Esophagus squamous epithelium (tissue), 4 donors: Measurements from ENCODE around the gene MAGEA9B.
A peak's percentile ranks its signal among the peaks of the same experiment; 100 is the strongest.

Experiments used
- CTCF ChIP-seq, 6 experiments: fragments of 450-650 bp in 4 of 6; fragments of 200-600 bp in 2 of 6; sonication (generic) in 2 of 6; IDR thresholded peaks; one replicate each; pipeline ENCODE4 v1.5.1; 2016 to 2019; ENCODE audit warnings: antibody characterized with exemption in 6 of 6, mild to moderate bottlenecking in 4 of 6, moderate library complexity in 4 of 6
- POLR2A ChIP-seq, 4 donors: fragments of 450-650 bp; IDR thresholded peaks; one replicate each; pipeline ENCODE4 v1.6.1; 2017; ENCODE audit warnings: antibody characterized with exemption in 4 of 4, mild to moderate bottlenecking in 4 of 4, moderate library complexity in 3 of 4

GRCh38 chrX:149631234-149632165 lies 44.2 kb upstream of the MAGEA9B start, which contains the start of gene TMEM185A:
- no peak for TF ChIP-seq CTCF (IDR thresholded peaks at IDR 0.05)
- peak in 1 of 4 donors; percentile 15 for TF ChIP-seq POLR2A (IDR thresholded peaks at IDR 0.05)
